ENCODE data around the gene HNF1A.

The HNF1A gene

GRCh38 chr12:120984351-120984898 lies 6.1 kb downstream of the HNF1A start:
- no peak for DNase-seq (ENCODE audit: low spot score)

GRCh38 chr12:120988234-120988633 lies 9.9 kb downstream of the HNF1A start:
- no peak for DNase-seq (ENCODE audit: low spot score)

GRCh38 chr12:120988658-120989057 lies 10.3 kb downstream of the HNF1A start:
- DNase-seq (ENCODE audit: low spot score) = no peak

GRCh38 chr12:120989687-120990086 lies 11.3 kb downstream of the HNF1A start:
- no peak for DNase-seq (ENCODE audit: low spot score)

GRCh38 chr12:120990487-120991055 lies 12.2 kb downstream of the HNF1A start:
- DNase-seq (ENCODE audit: low spot score) = no peak

- no peak for DNase-seq (ENCODE audit: low spot score)
Observed at GRCh38 chr12:120991965-120992364, 13.6 kb downstream of the HNF1A start.

- no peak for DNase-seq (ENCODE audit: low spot score)
Observed at GRCh38 chr12:120992989-120993388, 14.6 kb downstream of the HNF1A start.

- no peak for DNase-seq (ENCODE audit: low spot score)
Observed at GRCh38 chr12:120993496-120993895, 15.2 kb downstream of the HNF1A start.

GRCh38 chr12:120994059-120994458 lies 15.7 kb downstream of the HNF1A start:
- no peak for DNase-seq (ENCODE audit: low spot score)

- no peak for DNase-seq (ENCODE audit: low spot score)
Observed at GRCh38 chr12:120994589-120995337, 16.4 kb downstream of the HNF1A start.

GRCh38 chr12:120996133-120996746 lies 17.9 kb downstream of the HNF1A start:
- DNase-seq (ENCODE audit: low spot score) = no peak

- DNase-seq (ENCODE audit: low spot score) = no peak
Observed at GRCh38 chr12:120997448-120997847, 19.1 kb downstream of the HNF1A start.

- no peak for DNase-seq (ENCODE audit: low spot score)
Observed at GRCh38 chr12:120998435-120998834, 20.1 kb downstream of the HNF1A start.

- no peak for DNase-seq (ENCODE audit: low spot score)
Observed at GRCh38 chr12:120999191-121000120, 21.1 kb downstream of the HNF1A start.

- DNase-seq (ENCODE audit: low spot score) = no peak
Observed at GRCh38 chr12:121000530-121000929, 22.2 kb downstream of the HNF1A start.

GRCh38 chr12:121001060-121001459 lies 22.7 kb downstream of the HNF1A start:
- no peak for DNase-seq (ENCODE audit: low spot score)

- no peak for DNase-seq (ENCODE audit: low spot score)
Observed at GRCh38 chr12:121001841-121002483, 23.6 kb downstream of the HNF1A start.

GRCh38 chr12:121003650-121004049 lies 25.3 kb downstream of the HNF1A start:
- no peak for DNase-seq (ENCODE audit: low spot score)

GRCh38 chr12:121004253-121004815 lies 26.0 kb downstream of the HNF1A start:
- no peak for DNase-seq (ENCODE audit: low spot score)

GRCh38 chr12:121005346-121005815 lies 27.0 kb downstream of the HNF1A start:
- no peak for DNase-seq (ENCODE audit: low spot score)
